Endothelial cell of umbilical vein (primary cell): ENCODE results near the gene MEGF11. TPM values are rescaled to one million over a fixed set of nuclear protein-coding genes. Genes with fewer than 3 reads are reported as not detected.

Source experiments
- BruUV-seq: library from RNA; stranded (reverse); fragments of 400-500 nt; replicated peaks from 2 replicates; lab custom pipeline; 2021; lab: Mats Ljungman, UMichigan
- CTCF ChIA-PET: fragments of 300-600, 350-600 bp; sonication (Branson Sonifier 250); formaldehyde crosslinking; loops from one replicate; lab custom pipeline; 2021; ENCODE audit warnings: antibody characterized with exemption, inconsistent platforms; lab: Charles Lee
- POLR2A ChIA-PET: fragments of 300-600, 350-600 bp; sonication (Branson Sonifier 250); formaldehyde crosslinking; loops from one replicate; lab custom pipeline; 2021; ENCODE audit warnings: antibody characterized with exemption, inconsistent platforms; lab: Charles Lee
- DNase-seq: peaks from one replicate; pipeline ENCODE4 v3.0.0-alpha.2; 2011; ENCODE audit warnings: low read depth, low spot score
- FAIRE-seq: peaks from 2 replicates; lab custom pipeline; 2011; peaks lifted over from hg19 to GRCh38; lab: Jason Lieb, UNC
- H2AFZ ChIP-seq: 2 replicates; pipeline ENCODE4 v1.6.0; 2012; ENCODE audit warnings: low read depth, low read length, control low read depth, inconsistent platforms
- H3K27ac ChIP-seq: 2 replicates; pipeline ENCODE4 v1.5.1; 2011; ENCODE audit warnings: low read depth, mild to moderate bottlenecking, control low read depth, low read length, moderate library complexity; ENCODE audit not compliant: insufficient read depth
- H3K27me3 ChIP-seq, 2 experiments: 2 replicates each; pipeline versions ENCODE4 v1.6.0 to v1.6.1; 2011; ENCODE audit warnings: low read length in 2 of 2, mixed read lengths in 1 of 2; ENCODE audit not compliant: control insufficient read depth in 2 of 2, insufficient read depth in 2 of 2
- H3K36me3 ChIP-seq, 2 experiments: 2 replicates in 1 of 2; 3 replicates in 1 of 2; pipeline ENCODE4 v1.5.1; 2011; ENCODE audit warnings: low read length in 2 of 2, mild to moderate bottlenecking in 1 of 2, moderate library complexity in 1 of 2; ENCODE audit not compliant: control insufficient read depth in 2 of 2, insufficient read depth in 2 of 2; ENCODE audit errors: extremely low read depth in 1 of 2
- H3K4me1 ChIP-seq: 3 replicates; pipeline ENCODE4 v1.5.1; 2011; ENCODE audit warnings: mild to moderate bottlenecking, low read length; ENCODE audit not compliant: control insufficient read depth, insufficient read depth; ENCODE audit errors: extremely low read depth
- H3K4me2 ChIP-seq: 2 replicates; pipeline ENCODE4 v1.6.1; 2011; ENCODE audit warnings: low read length, control low read depth, mixed read lengths; ENCODE audit not compliant: insufficient read depth
- H3K4me3 ChIP-seq, 3 experiments: fragments of 200-600 bp in 1 of 3; sonication (generic), shearing (Covaris generic) in 1 of 3; replicated peaks in 1 of 3; 2 replicates each; pipeline ENCODE4 v1.5.1; 2011 to 2016; ENCODE audit warnings: control low read depth in 3 of 3, low read length in 3 of 3, mild to moderate bottlenecking in 2 of 3, inconsistent platforms in 1 of 3, low read depth in 1 of 3, moderate library complexity in 1 of 3; ENCODE audit not compliant: insufficient read depth in 1 of 3
- H3K79me2 ChIP-seq: 2 replicates; pipeline ENCODE4 v1.6.0; 2012; ENCODE audit warnings: low read length, inconsistent platforms; ENCODE audit not compliant: control insufficient read depth, insufficient read depth
- H3K9ac ChIP-seq: replicated peaks from 2 replicates; pipeline ENCODE3; 2011; ENCODE audit warnings: low read length, control low read depth; ENCODE audit not compliant: insufficient read depth; ENCODE audit errors: extremely low read depth
- H3K9me1 ChIP-seq: replicated peaks from 3 replicates; pipeline ENCODE4 v1.6.0; 2011; ENCODE audit warnings: mild to moderate bottlenecking, low read length; ENCODE audit not compliant: control insufficient read depth, insufficient read depth; ENCODE audit errors: extremely low read depth
- H3K9me3 ChIP-seq: replicated peaks from 2 replicates; pipeline ENCODE4 v1.5.1; 2012; ENCODE audit warnings: low read length, inconsistent platforms; ENCODE audit not compliant: control insufficient read depth, insufficient read depth
- H4K20me1 ChIP-seq: replicated peaks from 2 replicates; pipeline ENCODE3; 2011; ENCODE audit warnings: mild to moderate bottlenecking, low read length; ENCODE audit not compliant: control insufficient read depth, insufficient read depth; ENCODE audit errors: extremely low read depth
- CTCF ChIP-seq, 2 donors: IDR thresholded peaks; 1 replicate in 1 of 2; 2 replicates in 1 of 2; pipeline ENCODE4 v1.5.1; 2011; ENCODE audit warnings: low read length in 2 of 2, mild to moderate bottlenecking in 2 of 2, moderate library complexity in 2 of 2, control low read depth in 1 of 2, inconsistent platforms in 1 of 2, low read depth in 1 of 2; ENCODE audit not compliant: insufficient read depth in 1 of 2; ENCODE audit errors: extremely low read depth in 1 of 2
- EZH2 ChIP-seq: IDR thresholded peaks from 2 replicates; pipeline ENCODE4 v1.6.1; 2012; ENCODE audit warnings: borderline replicate concordance, low read depth, mild to moderate bottlenecking, moderate library complexity, low read length, inconsistent platforms; ENCODE audit not compliant: severe bottlenecking
- FOS ChIP-seq: IDR thresholded peaks from 2 replicates; pipeline ENCODE4 v1.6.1; 2011; ENCODE audit warnings: mild to moderate bottlenecking, low read length, moderate library complexity, borderline replicate concordance; ENCODE audit not compliant: insufficient read depth
- GATA2 ChIP-seq: IDR thresholded peaks from 2 replicates; pipeline ENCODE4 v1.7.0; 2011; ENCODE audit warnings: low read depth, mild to moderate bottlenecking, moderate library complexity, mixed read lengths, low read length; ENCODE audit not compliant: insufficient read length, insufficient read depth
- JUN ChIP-seq: IDR thresholded peaks from 2 replicates; pipeline ENCODE4 v1.6.1; 2011; ENCODE audit warnings: borderline replicate concordance, low read depth; ENCODE audit not compliant: insufficient read length, insufficient read depth
- MAX ChIP-seq: IDR thresholded peaks from 2 replicates; pipeline ENCODE4 v1.6.1; 2011; ENCODE audit not compliant: insufficient read depth, insufficient read length
- MYC ChIP-seq: IDR thresholded peaks from one replicate; pipeline ENCODE4 v1.6.1; 2011; ENCODE audit warnings: mild to moderate bottlenecking, low read depth, low read length
- POLR2A ChIP-seq: IDR thresholded peaks from 2 replicates; pipeline ENCODE4 v1.6.1; 2012; ENCODE audit warnings: low read depth, mild to moderate bottlenecking, control low read depth, low read length
- POLR2AphosphoS5 ChIP-seq: IDR thresholded peaks from 2 replicates; pipeline ENCODE4 v1.6.1; 2012; ENCODE audit warnings: low read depth, mild to moderate bottlenecking, control low read depth, low read length, moderate library complexity; ENCODE audit not compliant: insufficient read depth
- dilution Hi-C: fragments of 300-500 bp; cut with MboI; formaldehyde crosslinking; loops from one replicate; pipeline ENCODE4 v1.15.0; 2019; ENCODE audit warnings: low sequenced_read_pairs; ENCODE audit not compliant: extremely low pct_ligation_motif_present
- intact Hi-C: fragments of 100-400 bp; cut with micrococcal nuclease; formaldehyde crosslinking; loops from one replicate; pipeline ENCODE4 v1.10.0; 2022
- polyA plus RNA-seq, 4 experiments: library from polyadenylated mRNA; depleted of rRNA in 3 of 4; stranded (reverse) in 3 of 4; unstranded in 1 of 4; fragments of >200 nt; gene quantifications; 2 replicates each; pipeline versions ENCODE4 v1.2.1 to v1.2.3, GENCODE V29; 2011 to 2012; ENCODE audit warnings: missing spikeins in 1 of 4
- total RNA-seq: library from RNA; stranded (reverse); gene quantifications from 2 replicates; pipeline ENCODE4 v1.2.3, GENCODE V29; 2021

The MEGF11 gene
- total and polyA plus RNA-seq, 2 donors (not counting 3 experiments of a cell fraction or from before 2014, with no cell fraction given): not detected

GRCh38 chr15:66190746-66191145 lies 62.8 kb downstream of the MEGF11 start:
- POLR2A ChIA-PET: no interaction called here
- TF ChIP-seq FOS (no peak), POLR2AphosphoS5 (no peak), CTCF (IDR thresholded peaks at IDR 0.05; ENCODE audit: extremely low read depth in 1 of 2, insufficient read depth in 1 of 2, low read depth in 1 of 2, low read length in 2 of 2) (no peak), POLR2A (no peak), JUN (no peak), EZH2 (no peak), MYC (no peak), GATA2 (no peak), MAX (no peak)
- no peaks in the 10 kb centered on the region for H3K4me1 ChIP-seq
- CTCF ChIA-PET: interaction anchor here (1.4 to 1.5 kb wide), 2 partner anchors 12 to 212 kb away, joined by 3 to 5 read pairs; no protein-coding TSS in a partner anchor
- H3K27ac ChIP-seq: no peak overlapping the region
- FAIRE-seq (no peak), DNase-seq (no peak)
- intact Hi-C loops: loop anchor here (2.0 kb wide), 2 partner anchors 210 to 274 kb away; no protein-coding TSS in a partner anchor
- peaks cover 4 to 8% of the 10 kb centered on the region in 2 experiments for H3K27me3 ChIP-seq
- no peaks in the 10 kb centered on the region for H3K9me1 ChIP-seq
- no peaks in the 10 kb centered on the region for H3K9me3 ChIP-seq
- H3K9ac ChIP-seq: no peak overlapping the region
- H3K36me3 ChIP-seq: no peaks in the 10 kb centered on the region
- no peak overlapping the region for H3K4me2 ChIP-seq
- H2AFZ ChIP-seq: no peak overlapping the region
- H3K79me2 ChIP-seq: no peaks in the 10 kb centered on the region
- H4K20me1 ChIP-seq: no peaks in the 10 kb centered on the region
- no TSS peak for BruUV-seq
- dilution Hi-C loops: no loop called here
- no peak overlapping the region for H3K4me3 ChIP-seq
